DOHH2 (cell line): Measurements from ENCODE around the gene ADGRG1.

Source experiments
- H3F3A ChIP-seq: fragments of 200-600 bp; sonication (generic), shearing (Covaris generic); 2 replicates; pipeline ENCODE4 v1.6.0; 2016; ENCODE audit warnings: antibody characterized with exemption, mild to moderate bottlenecking; ENCODE audit not compliant: control insufficient read depth, insufficient read depth
- H3K27ac ChIP-seq: fragments of 200-600 bp; sonication (generic); 2 replicates; pipeline ENCODE4 v1.5.1; 2014; ENCODE audit warnings: low read depth, mild to moderate bottlenecking, low read length, moderate library complexity
- H3K27me3 ChIP-seq: fragments of 200-600 bp; sonication (generic); 2 replicates; pipeline ENCODE4 v1.6.1; 2014; ENCODE audit warnings: mild to moderate bottlenecking, low read length, mixed read lengths; ENCODE audit not compliant: control insufficient read depth
- H3K36me3 ChIP-seq: fragments of 200-600 bp; sonication (generic); 2 replicates; pipeline ENCODE4 v1.6.1; 2014; ENCODE audit warnings: mild to moderate bottlenecking, low read length, moderate library complexity, mixed read lengths; ENCODE audit not compliant: control insufficient read depth
- H3K4me1 ChIP-seq: fragments of 200-600 bp; sonication (generic); 2 replicates; pipeline ENCODE4 v1.6.1; 2014; ENCODE audit warnings: mild to moderate bottlenecking, low read length, mixed read lengths; ENCODE audit not compliant: control insufficient read depth
- H3K4me2 ChIP-seq: fragments of 200-600 bp; sonication (generic); 2 replicates; pipeline ENCODE4 v1.6.0; 2014; ENCODE audit warnings: mild to moderate bottlenecking, low read length, moderate library complexity
- H3K4me3 ChIP-seq: fragments of 200-600 bp; sonication (generic); 2 replicates; pipeline ENCODE4 v1.5.1; 2014; ENCODE audit warnings: mild to moderate bottlenecking, low read length, mixed read lengths
- H3K79me2 ChIP-seq: fragments of 200-600 bp; sonication (generic); 2 replicates; pipeline ENCODE4 v1.6.1; 2014; ENCODE audit warnings: mild to moderate bottlenecking, low read length, mixed read lengths; ENCODE audit not compliant: control insufficient read depth
- H3K9me2 ChIP-seq: fragments of 200-600 bp; sonication (generic); replicated peaks from 2 replicates; pipeline ENCODE4 v1.6.1; 2014; ENCODE audit warnings: mild to moderate bottlenecking, low read length, mixed read lengths; ENCODE audit not compliant: control insufficient read depth
- H3K9me3 ChIP-seq: fragments of 200-600 bp; sonication (generic); 2 replicates; pipeline ENCODE4 v1.6.1; 2014; ENCODE audit warnings: antibody characterized with exemption, low read length, mixed read lengths; ENCODE audit not compliant: control insufficient read depth, insufficient read depth
- H4K20me1 ChIP-seq: fragments of 200-600 bp; sonication (generic); 2 replicates; pipeline ENCODE4 v1.6.0; 2014; ENCODE audit warnings: low read depth, mild to moderate bottlenecking, antibody characterized with exemption, low read length, moderate library complexity; ENCODE audit not compliant: control insufficient read depth, insufficient read depth
- EZH2phosphoT487 ChIP-seq: fragments of 200-600 bp; sonication (generic); IDR thresholded peaks from 2 replicates; pipeline ENCODE4 v1.6.1; 2017; ENCODE audit warnings: borderline replicate concordance, mild to moderate bottlenecking, antibody characterized with exemption, low read length, moderate library complexity, mixed read lengths
- TF ChIP-seq, protein P1 (sequence below): fragments of 200-600 bp; sonication (generic); IDR thresholded peaks from one replicate; pipeline ENCODE4 v1.5.1; 2014; ENCODE audit warnings: antibody characterized with exemption, mild to moderate bottlenecking, low read depth, low read length; ENCODE audit not compliant: poor library complexity, severe bottlenecking

ADGRG1 gene

DNA sequence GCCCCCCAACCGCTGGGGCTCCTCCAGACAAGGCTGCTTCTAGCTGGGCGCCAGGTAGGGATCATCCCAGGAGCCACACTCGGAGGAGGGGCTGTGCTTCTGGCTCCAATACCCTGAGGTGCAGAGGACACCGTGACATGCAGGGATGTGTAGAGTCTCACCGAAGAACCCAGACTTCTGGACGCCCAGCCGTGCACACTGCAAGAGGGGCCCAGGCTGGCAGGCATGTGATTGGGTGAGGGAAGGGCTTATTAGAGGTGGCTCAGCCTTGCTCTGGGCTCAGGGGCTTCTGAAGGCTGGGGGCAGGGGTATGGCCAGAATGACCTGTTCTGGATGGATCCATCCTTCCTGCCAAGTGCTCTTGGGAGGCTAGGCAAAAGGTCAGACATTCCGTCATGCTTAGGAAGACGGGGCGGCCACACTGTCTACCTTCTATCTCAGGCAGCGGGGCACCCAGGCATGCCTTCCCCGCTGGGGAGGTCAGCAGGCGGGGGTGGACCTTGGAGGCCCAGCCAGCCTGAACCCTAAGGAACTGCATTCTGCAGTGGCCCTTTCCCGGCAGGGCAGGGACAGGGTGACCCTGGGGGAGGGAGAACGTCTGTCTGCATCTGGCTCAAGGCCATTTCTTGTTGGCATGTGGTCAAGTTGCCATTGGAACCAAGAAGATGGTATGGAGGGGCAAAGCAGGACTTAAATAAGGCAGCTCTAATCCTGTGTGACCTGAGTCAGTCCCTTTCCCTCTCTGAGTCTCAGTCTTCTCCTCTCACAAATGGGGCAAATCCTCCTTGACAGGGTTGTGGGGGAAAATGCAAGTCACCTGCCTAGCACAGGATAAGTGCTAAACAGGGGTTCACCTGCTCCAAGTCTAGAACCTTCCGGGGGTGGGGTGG, 5.8 kb upstream of the ADGRG1 start:
- H3K9me3 ChIP-seq: no peaks in the 10 kb centered on the region
- no peaks in the 10 kb centered on the region for H3K36me3 ChIP-seq
- no peak overlapping the region for H3K4me3 ChIP-seq
- no peaks in the 10 kb centered on the region for H3K9me2 ChIP-seq
- H3K27me3 ChIP-seq: 0 out of 2 replicates have a peak, but pooled peaks cover 2% of the 10 kb centered on the region
- no peak overlapping the region for H3K4me2 ChIP-seq
- H3K4me1 ChIP-seq: no peaks in the 10 kb centered on the region
- H3F3A ChIP-seq: no peaks in the 10 kb centered on the region
- no peak for TF ChIP-seq EZH2phosphoT487
- TF ChIP-seq, protein P1, sequence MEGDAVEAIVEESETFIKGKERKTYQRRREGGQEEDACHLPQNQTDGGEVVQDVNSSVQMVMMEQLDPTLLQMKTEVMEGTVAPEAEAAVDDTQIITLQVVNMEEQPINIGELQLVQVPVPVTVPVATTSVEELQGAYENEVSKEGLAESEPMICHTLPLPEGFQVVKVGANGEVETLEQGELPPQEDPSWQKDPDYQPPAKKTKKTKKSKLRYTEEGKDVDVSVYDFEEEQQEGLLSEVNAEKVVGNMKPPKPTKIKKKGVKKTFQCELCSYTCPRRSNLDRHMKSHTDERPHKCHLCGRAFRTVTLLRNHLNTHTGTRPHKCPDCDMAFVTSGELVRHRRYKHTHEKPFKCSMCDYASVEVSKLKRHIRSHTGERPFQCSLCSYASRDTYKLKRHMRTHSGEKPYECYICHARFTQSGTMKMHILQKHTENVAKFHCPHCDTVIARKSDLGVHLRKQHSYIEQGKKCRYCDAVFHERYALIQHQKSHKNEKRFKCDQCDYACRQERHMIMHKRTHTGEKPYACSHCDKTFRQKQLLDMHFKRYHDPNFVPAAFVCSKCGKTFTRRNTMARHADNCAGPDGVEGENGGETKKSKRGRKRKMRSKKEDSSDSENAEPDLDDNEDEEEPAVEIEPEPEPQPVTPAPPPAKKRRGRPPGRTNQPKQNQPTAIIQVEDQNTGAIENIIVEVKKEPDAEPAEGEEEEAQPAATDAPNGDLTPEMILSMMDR: no peak
- H3K79me2 ChIP-seq: no peaks in the 10 kb centered on the region
- no peaks in the 10 kb centered on the region for H4K20me1 ChIP-seq
- H3K27ac ChIP-seq: no peak overlapping the region

DNA sequence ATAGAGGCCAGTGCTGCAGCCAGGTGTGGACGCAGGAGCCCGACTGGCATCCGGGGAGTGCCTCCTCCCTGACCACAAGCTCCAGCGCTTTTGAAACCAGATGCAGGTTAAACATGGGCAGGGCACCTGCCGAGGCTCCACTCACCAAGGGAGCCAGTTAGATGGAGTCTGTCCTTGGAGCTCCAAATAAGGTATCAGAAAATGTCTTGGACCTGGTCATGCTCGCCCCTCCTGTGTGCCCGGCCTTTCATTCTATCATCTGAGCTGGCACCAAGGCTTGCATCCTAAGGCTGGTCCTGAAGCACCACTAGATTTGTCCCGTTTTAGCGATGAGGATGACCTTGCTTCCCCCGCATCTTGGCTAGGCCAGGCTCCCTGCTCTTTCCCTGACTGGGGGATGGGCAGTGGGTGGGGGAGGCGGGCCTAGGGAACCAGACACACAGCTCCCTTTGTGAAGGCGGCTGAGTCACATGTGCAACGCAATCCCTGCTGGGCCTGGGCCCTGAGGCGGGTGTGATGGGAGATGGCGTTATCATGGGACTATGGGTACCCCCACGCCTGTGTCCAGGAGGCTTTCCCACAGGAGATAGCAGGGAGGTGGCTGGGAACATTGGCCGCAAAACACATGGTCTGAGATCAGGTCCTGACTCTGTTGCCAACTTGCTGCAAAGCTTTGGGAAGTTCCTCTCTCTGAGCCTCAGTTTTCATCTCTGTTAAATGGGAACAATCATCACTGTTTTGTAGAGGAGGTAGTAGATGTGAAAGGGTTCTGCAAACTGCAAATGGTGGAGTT, 5.0 kb upstream of the ADGRG1 start:
- H3K27ac ChIP-seq: no peak overlapping the region
- no peaks in the 10 kb centered on the region for H4K20me1 ChIP-seq
- H3K4me1 ChIP-seq: no peaks in the 10 kb centered on the region
- no peaks in the 10 kb centered on the region for H3K36me3 ChIP-seq
- TF ChIP-seq EZH2phosphoT487: no peak
- TF ChIP-seq, protein P1: no peak
- H3K79me2 ChIP-seq: no peaks in the 10 kb centered on the region
- H3K4me2 ChIP-seq: no peak overlapping the region
- no peak overlapping the region for H3K4me3 ChIP-seq
- H3K27me3 ChIP-seq: peaks cover 7% of the 10 kb centered on the region; the same call in 1 of the 2 replicates
- no peaks in the 10 kb centered on the region for H3K9me2 ChIP-seq
- H3F3A ChIP-seq: no peaks in the 10 kb centered on the region
- no peaks in the 10 kb centered on the region for H3K9me3 ChIP-seq

DNA sequence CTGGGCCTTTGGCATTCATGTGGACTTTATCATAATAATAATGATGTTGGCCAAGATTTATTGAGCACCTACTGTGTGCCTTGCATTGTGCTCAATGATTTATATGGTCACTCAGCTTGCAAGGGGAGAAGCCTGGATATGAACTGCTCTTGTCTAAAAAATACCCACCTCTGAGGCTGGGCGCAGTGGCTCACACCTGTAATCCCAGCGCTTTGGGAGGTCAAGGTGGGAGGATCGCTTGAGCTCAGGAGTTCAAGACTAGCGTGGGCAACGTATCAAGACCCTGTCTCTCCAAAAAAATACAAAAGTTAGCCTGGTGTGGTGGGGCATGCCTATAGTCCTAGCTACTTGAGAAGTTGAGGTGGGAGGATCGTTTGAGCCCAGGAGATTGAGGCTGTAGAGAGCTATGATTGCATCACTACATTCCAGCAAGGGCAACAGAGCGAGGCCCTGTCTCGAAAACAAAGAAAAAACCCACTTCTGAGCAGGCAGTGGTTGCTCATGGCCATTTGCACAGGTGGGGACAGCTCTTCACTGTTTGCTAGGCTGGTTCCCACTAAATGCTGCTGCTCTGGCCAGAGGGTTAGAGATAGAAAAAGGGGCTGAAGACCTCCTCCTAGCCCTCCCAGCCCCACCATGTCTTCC, 4.3 kb upstream of the ADGRG1 start:
- no peaks in the 10 kb centered on the region for H3K4me1 ChIP-seq
- H3K36me3 ChIP-seq: no peaks in the 10 kb centered on the region
- peaks cover 14% of the 10 kb centered on the region; the same call in 1 of the 2 replicates for H3K27me3 ChIP-seq
- TF ChIP-seq, protein P1: no peak
- TF ChIP-seq EZH2phosphoT487: no peak
- no peaks in the 10 kb centered on the region for H3K9me3 ChIP-seq
- H3K79me2 ChIP-seq: no peaks in the 10 kb centered on the region
- H3K9me2 ChIP-seq: no peaks in the 10 kb centered on the region
- no peak overlapping the region for H3K4me2 ChIP-seq
- no peaks in the 10 kb centered on the region for H3F3A ChIP-seq
- no peaks in the 10 kb centered on the region for H4K20me1 ChIP-seq
- no peak overlapping the region for H3K4me3 ChIP-seq
- no peak overlapping the region for H3K27ac ChIP-seq
